Naive thymus-derived CD4-positive, alpha-beta T cell (primary cell): ENCODE measurements around the gene UBE2S. TPM values are rescaled to one million over a fixed set of nuclear protein-coding genes. Genes with fewer than 3 reads are reported as not detected.
A peak's percentile ranks its signal among the peaks of the same experiment; 100 is the strongest.

Experiments used
- ATAC-seq: fragments of 150-1000 bp; cut with Tn5 transposase; 2 replicates; pipeline ENCODE4 v1.10.0; 2021; ENCODE audit warnings: mild to moderate bottlenecking, moderate library complexity
- CTCF ChIA-PET: fragments of 350-600 bp; sonication (Branson Sonifier 250); formaldehyde crosslinking; loops from one replicate; lab custom pipeline; 2021; ENCODE audit warnings: antibody characterized with exemption; lab: Charles Lee
- POLR2A ChIA-PET: fragments of 350-600 bp; sonication (Branson Sonifier 250); formaldehyde crosslinking; loops from one replicate; lab custom pipeline; 2021; ENCODE audit warnings: antibody characterized with exemption, inconsistent platforms; lab: Charles Lee
- DNase-seq, 9 donors: peaks; one replicate each; pipeline versions ENCODE4 v3.0.0 to v3.0.0-alpha.2; 2020 to 2022; ENCODE audit warnings: mixed read lengths in 1 of 9
- H3K27ac ChIP-seq: one replicate; pipeline ENCODE4 v1.7.0; 2013; ENCODE audit warnings: mild to moderate bottlenecking, low read depth, low read length, moderate library complexity
- H3K27me3 ChIP-seq, 2 donors: one replicate each; pipeline ENCODE4 v1.7.0; 2013; ENCODE audit warnings: low read length in 2 of 2, mild to moderate bottlenecking in 2 of 2, moderate library complexity in 2 of 2; ENCODE audit not compliant: control insufficient read depth in 2 of 2, insufficient read depth in 2 of 2
- H3K36me3 ChIP-seq, 3 experiments: 1 replicate in 2 of 3; 2 replicates in 1 of 3; pipeline ENCODE4 v1.7.0; 2013; ENCODE audit warnings: low read length in 3 of 3, mild to moderate bottlenecking in 3 of 3, moderate library complexity in 1 of 3; ENCODE audit not compliant: insufficient read depth in 3 of 3, control insufficient read depth in 2 of 3
- H3K4me1 ChIP-seq, 2 donors: one replicate each; pipeline ENCODE4 v1.7.0; 2013; ENCODE audit warnings: low read length in 2 of 2, mild to moderate bottlenecking in 2 of 2, moderate library complexity in 1 of 2; ENCODE audit not compliant: control insufficient read depth in 2 of 2, insufficient read depth in 2 of 2
- H3K4me3 ChIP-seq: 2 replicates; pipeline ENCODE4 v1.7.0; 2013; ENCODE audit warnings: mild to moderate bottlenecking, low read length
- H3K9me3 ChIP-seq, 3 experiments: 1 replicate in 2 of 3; 2 replicates in 1 of 3; pipeline ENCODE4 v1.7.0; 2013; ENCODE audit warnings: low read length in 3 of 3; ENCODE audit not compliant: control insufficient read depth in 2 of 3
- H3K27ac Mint-ChIP-seq, 9 donors: one replicate each; pipeline ENCODE4 v1.8.0; 2020 to 2022; ENCODE audit warnings: mixed read lengths in 9 of 9, mild to moderate bottlenecking in 8 of 9, moderate library complexity in 5 of 9, inconsistent platforms in 2 of 9
- H3K27me3 Mint-ChIP-seq, 5 donors: one replicate each; pipeline ENCODE4 v1.8.0; 2021 to 2022; ENCODE audit warnings: mixed read lengths in 5 of 5, mild to moderate bottlenecking in 1 of 5
- H3K36me3 Mint-ChIP-seq, 5 donors: one replicate each; pipeline ENCODE4 v1.8.0; 2020 to 2022; ENCODE audit warnings: mixed read lengths in 5 of 5, mild to moderate bottlenecking in 3 of 5, inconsistent platforms in 1 of 5
- H3K4me1 Mint-ChIP-seq, 7 donors: one replicate each; pipeline ENCODE4 v1.8.0; 2020 to 2022; ENCODE audit warnings: mixed read lengths in 7 of 7, mild to moderate bottlenecking in 3 of 7, inconsistent platforms in 1 of 7
- H3K4me3 Mint-ChIP-seq, 10 donors: one replicate each; pipeline ENCODE4 v1.8.0; 2020 to 2022; ENCODE audit warnings: mild to moderate bottlenecking in 10 of 10, mixed read lengths in 10 of 10, moderate library complexity in 6 of 10, inconsistent platforms in 2 of 10
- H3K9me3 Mint-ChIP-seq, 11 donors: one replicate each; pipeline ENCODE4 v1.8.0; 2020 to 2022; ENCODE audit warnings: mixed read lengths in 11 of 11, mild to moderate bottlenecking in 4 of 11, inconsistent platforms in 1 of 11, moderate library complexity in 1 of 11
- intact Hi-C, 2 donors: fragments of 100-400 bp; cut with micrococcal nuclease; formaldehyde crosslinking; loops; one replicate each; pipeline ENCODE4 v1.15.1; 2023
- polyA plus RNA-seq, 2 donors: library from polyadenylated mRNA; unstranded; fragments of 300-500 nt; fragmentation: Illumina TruSeq; gene quantifications; one replicate each; pipeline ENCODE4 v1.2.3, GENCODE V29; 2021
- total RNA-seq, 6 experiments: library from RNA in 5 of 6; stranded (reverse) in 5 of 6; gene quantifications; 1 replicate in 5 of 6; 2 replicates in 1 of 6; pipeline ENCODE4 v1.2.3 and lab custom pipeline; 2021 to 2026

Gene UBE2S
- total and polyA plus RNA-seq, 7 experiments from 2014 or later = 15.3 to 141 (median 20.4) TPM

GRCh38 chr19:55385724-55386492 is 21.7 kb downstream of the UBE2S start, which contains the start of gene RPL28:
TSS of gene RPL28 (plus strand) at chr19:55385932. CDS start at chr19:55386358, 426 bp downstream.
- peak within 1 kb of the TSS; percentile 91 to 100 (median 99) for H3K27ac Mint-ChIP-seq
- H3K4me3 Mint-ChIP-seq = peak within 1 kb of the TSS; percentile 94 to 100 (median 100)
- peaks cover 0 to 8% (median 0%) of the 10 kb centered on the region in 11 donors for H3K9me3 Mint-ChIP-seq
- peaks cover 0 to 3% (median 0%) of the 10 kb centered on the region in 5 donors for H3K27me3 Mint-ChIP-seq
- H3K36me3 Mint-ChIP-seq = peaks cover 7 to 51% (median 19%) of the 10 kb centered on the region in 5 donors
- Histone ChIP-seq H3K4me3 (peak within 1 kb of the TSS; percentile 92), H3K36me3 (peaks cover 0 to 49% (median 11%) of the 10 kb centered on the region in 3 experiments), H3K9me3 (no peaks in the 10 kb centered on the region), H3K27ac (peak within 1 kb of the TSS; percentile 91), H3K27me3 (no peaks in the 10 kb centered on the region), H3K4me1 (peaks cover 45 to 53% of the 10 kb centered on the region in 2 donors)
- ChIA-PET CTCF (no interaction called here), POLR2A (interaction anchor here (0.6 to 7.3 kb wide), 9 partner anchors 13 to 1197 kb away, joined by 3 to 82 read pairs (median 6); partner anchors contain the start of genes HSPBP1, MBOAT7, UBE2S and ZNF628)
- ATAC-seq = peak; percentile 89
- intact Hi-C loops = loop anchor here (1.0 to 10.0 kb wide), 20 partner anchors 22 to 1519 kb away; partner anchors contain the start of genes HSPBP1 (in 2 of the 2), KMT5C (in 2 of the 2), PPP1R12C (in 2 of the 2) and PPP6R1 (in 2 of the 2)
- H3K4me1 Mint-ChIP-seq = peaks cover 41 to 79% (median 70%) of the 10 kb centered on the region in 7 donors
- DNase-seq = peak; percentile 92 to 99 (median 99)

DNA sequence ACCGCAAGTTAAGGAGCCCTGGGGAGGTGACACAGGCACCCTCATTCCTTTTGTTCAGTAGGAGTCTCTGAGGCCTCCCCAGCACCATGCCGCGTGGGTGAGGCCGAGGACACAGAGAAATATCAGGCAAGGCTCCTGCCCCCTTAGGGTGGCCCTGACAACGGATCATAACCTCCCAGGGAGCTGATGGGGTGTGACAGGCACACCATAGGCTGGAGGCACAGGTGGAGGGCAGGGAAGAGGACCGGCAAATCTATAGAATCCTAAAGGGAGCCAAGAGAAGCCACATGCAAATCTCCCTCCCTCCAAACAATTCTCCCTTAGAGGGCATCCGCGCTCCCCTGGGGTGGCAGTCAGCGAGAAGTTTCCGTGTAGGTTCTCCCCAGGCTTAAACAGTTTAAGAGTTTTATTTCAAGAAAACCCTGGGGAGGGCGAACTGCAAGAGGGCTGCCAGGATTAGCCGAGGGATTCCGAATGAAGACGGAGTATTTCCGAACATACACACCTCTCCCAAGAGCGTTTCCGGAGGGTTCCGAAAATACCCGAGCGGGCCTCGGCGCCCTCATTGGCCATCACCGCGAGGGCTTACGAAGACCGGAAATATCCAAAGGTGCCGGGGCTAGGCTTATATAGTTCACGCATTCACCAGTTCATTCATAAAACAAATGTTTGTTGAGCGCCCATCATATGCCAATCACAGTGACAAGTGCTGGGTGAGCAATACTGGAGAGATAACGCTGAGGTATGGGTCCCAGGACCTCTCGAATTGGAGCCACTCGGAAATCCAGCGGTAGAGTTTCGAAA is 22.5 kb downstream of the UBE2S start:
- Histone ChIP-seq H3K4me1 (peaks cover 45 to 50% of the 10 kb centered on the region in 2 donors), H3K27ac (peak overlapping the region; percentile 91), H3K27me3 (no peaks in the 10 kb centered on the region), H3K4me3 (peak overlapping the region; percentile 92), H3K9me3 (no peaks in the 10 kb centered on the region), H3K36me3 (peaks cover 0 to 42% (median 11%) of the 10 kb centered on the region in 3 experiments)
- Mint-ChIP-seq H3K4me3 (peak overlapping the region; percentile 94 to 100 (median 100)), H3K4me1 (peaks cover 35 to 72% (median 64%) of the 10 kb centered on the region in 7 donors), H3K27ac (peak overlapping the region; percentile 91 to 100 (median 99)), H3K36me3 (peaks cover 7 to 47% (median 19%) of the 10 kb centered on the region in 5 donors), H3K27me3 (peaks cover 0 to 3% (median 0%) of the 10 kb centered on the region in 5 donors), H3K9me3 (peaks cover 0 to 8% (median 0%) of the 10 kb centered on the region in 11 donors)
- ChIA-PET POLR2A (interaction anchor here (0.7 to 7.3 kb wide), 23 partner anchors 14 to 269 kb away, joined by 3 to 82 read pairs (median 5); partner anchors contain the start of genes HSPBP1, ISOC2, KMT5C and PPP1R12C), CTCF (interaction anchor here (0.8 to 2.4 kb wide), 5 partner anchors 16 to 125 kb away, joined by 3 to 16 read pairs (median 4); partner anchors contain the start of gene KMT5C)
- ATAC-seq (peak; percentile 85), DNase-seq (peak; percentile 88 to 98 (median 97))
- intact Hi-C loops = loop anchor here (1.0 to 10.0 kb wide), 20 partner anchors 23 to 1518 kb away; partner anchors contain the start of genes HSPBP1 (in 2 of the 2), KMT5C (in 2 of the 2), PPP1R12C (in 2 of the 2) and PPP6R1 (in 2 of the 2)

- peak within 1 kb of the TSS; percentile 92 for H3K4me3 ChIP-seq
- ChIA-PET CTCF (interaction anchor here (0.8 to 2.4 kb wide), 7 partner anchors 16 to 124 kb away, joined by 3 to 16 read pairs (median 4); partner anchors contain the start of gene KMT5C), POLR2A (interaction anchor here (0.7 to 3.1 kb wide), 24 partner anchors 10 to 270 kb away, joined by 3 to 27 read pairs (median 4); partner anchors contain the start of genes HSPBP1, ISOC2, KMT5C and PPP1R12C)
- peaks cover 0 to 34% (median 11%) of the 10 kb centered on the region in 3 experiments for H3K36me3 ChIP-seq
- H3K4me1 Mint-ChIP-seq = peaks cover 29 to 64% (median 56%) of the 10 kb centered on the region in 7 donors
- H3K27me3 Mint-ChIP-seq = peaks cover 0 to 3% (median 0%) of the 10 kb centered on the region in 5 donors
- H3K9me3 Mint-ChIP-seq = peaks cover 0 to 8% (median 0%) of the 10 kb centered on the region in 11 donors
- DNase-seq (peak in 8 of 9 donors; percentile 30 to 66 (median 43)), ATAC-seq (no peak)
- H3K4me3 Mint-ChIP-seq = peak within 1 kb of the TSS; percentile 94 to 100 (median 100)
- peaks cover 7 to 40% (median 14%) of the 10 kb centered on the region in 5 donors for H3K36me3 Mint-ChIP-seq
- peaks cover 45 to 46% of the 10 kb centered on the region in 2 donors for H3K4me1 ChIP-seq
- no peaks in the 10 kb centered on the region for H3K27me3 ChIP-seq
- intact Hi-C loops = loop anchor here (2.0 to 10.0 kb wide), 4 partner anchors 200 to 1190 kb away; partner anchors contain the start of genes TSEN34 (in 1 of the 2), ZNF444 (in 1 of the 2) and ZNF579 (in 1 of the 2)
- no peaks in the 10 kb centered on the region for H3K9me3 ChIP-seq
- H3K27ac ChIP-seq = peak within 1 kb of the TSS; percentile 91
- H3K27ac Mint-ChIP-seq = peak within 1 kb of the TSS; percentile 91 to 100 (median 99)
These were observed 23.3 kb downstream of the UBE2S start, which contains the start of gene TMEM238 for GRCh38 chr19:55384131-55384919. TSS of gene TMEM238 (minus strand) at chr19:55384292. CDS start at chr19:55384259, 33 bp downstream.

GRCh38 chr19:55383279-55384130 is 24.1 kb downstream of the UBE2S start:
- H3K27me3 Mint-ChIP-seq = peaks cover 0 to 3% (median 0%) of the 10 kb centered on the region in 5 donors
- Histone ChIP-seq H3K4me1 (peaks cover 41 to 42% of the 10 kb centered on the region in 2 donors), H3K27ac (peak overlapping the region; percentile 91), H3K27me3 (no peaks in the 10 kb centered on the region), H3K9me3 (no peaks in the 10 kb centered on the region), H3K36me3 (peaks cover 0 to 25% (median 11%) of the 10 kb centered on the region in 3 experiments), H3K4me3 (no peak overlapping the region)
- DNase-seq = peak; percentile 26 to 63 (median 41)
- ChIA-PET CTCF (interaction anchor here (0.6 to 2.4 kb wide), 9 partner anchors 11 to 294 kb away, joined by 3 to 16 read pairs (median 3); no protein-coding TSS in a partner anchor), POLR2A (interaction anchor here (0.7 to 3.1 kb wide), 20 partner anchors 10 to 271 kb away, joined by 3 to 27 read pairs (median 4); partner anchors contain the start of genes HSPBP1, ISOC2, KMT5C and PPP1R12C)
- H3K4me3 Mint-ChIP-seq = peak overlapping the region; percentile 78 to 100 (median 89)
- peaks cover 0 to 8% (median 0%) of the 10 kb centered on the region in 11 donors for H3K9me3 Mint-ChIP-seq
- peaks cover 26 to 57% (median 48%) of the 10 kb centered on the region in 7 donors for H3K4me1 Mint-ChIP-seq
- ATAC-seq = peak; percentile 2
- H3K36me3 Mint-ChIP-seq = peaks cover 7 to 39% (median 14%) of the 10 kb centered on the region in 5 donors
- intact Hi-C loops = loop anchor here (2.0 to 10.0 kb wide), 4 partner anchors 201 to 1189 kb away; partner anchors contain the start of genes TSEN34 (in 1 of the 2), ZNF444 (in 1 of the 2) and ZNF579 (in 1 of the 2)
- H3K27ac Mint-ChIP-seq = peak overlapping the region; percentile 0 to 95 (median 82)
